IMR-90 (cell line): ENCODE measurements around the gene KLK11.

Experiments used
- BHLHE40 ChIP-seq: fragments of 150-350 bp; IDR thresholded peaks from 2 replicates; pipeline ENCODE4 v1.6.1; 2016; ENCODE audit warnings: mild to moderate bottlenecking, low read depth, low read length
- CEBPB ChIP-seq: IDR thresholded peaks from 2 replicates; pipeline ENCODE4 v1.6.1; 2012; ENCODE audit warnings: low read depth, low read length, improper control_type of control experiment
- CTCF ChIP-seq: conservative IDR thresholded peaks from 2 replicates; pipeline ENCODE4 v1.5.1; 2012; ENCODE audit warnings: mild to moderate bottlenecking, low read depth, low read length, improper control_type of control experiment
- ELK1 ChIP-seq: fragments of 150-350 bp; IDR thresholded peaks from 2 replicates; pipeline ENCODE4 v1.6.1; 2016; ENCODE audit warnings: low read depth, mild to moderate bottlenecking, low read length, moderate library complexity, borderline replicate concordance
- FOS ChIP-seq: fragments of 150-350 bp; IDR thresholded peaks from 2 replicates; pipeline ENCODE4 v1.6.1; 2016; ENCODE audit warnings: low read depth, low read length
- MAFK ChIP-seq: IDR thresholded peaks from 2 replicates; pipeline ENCODE4 v1.6.1; 2012; ENCODE audit warnings: low read depth, low read length, improper control_type of control experiment
- MXI1 ChIP-seq: IDR thresholded peaks from 2 replicates; pipeline ENCODE4 v1.6.1; 2012; ENCODE audit warnings: low read depth, mild to moderate bottlenecking, low read length, moderate library complexity, borderline replicate concordance
- POLR2A ChIP-seq: IDR thresholded peaks from 2 replicates; pipeline ENCODE4 v1.6.1; 2012; ENCODE audit warnings: mild to moderate bottlenecking, low read depth, low read length
- RCOR1 ChIP-seq: IDR thresholded peaks from 2 replicates; pipeline ENCODE4 v1.6.1; 2012; ENCODE audit warnings: mild to moderate bottlenecking, low read length, improper control_type of control experiment; ENCODE audit not compliant: insufficient replicate concordance
- RFX5 ChIP-seq: IDR thresholded peaks from 2 replicates; pipeline ENCODE4 v1.8.0; 2012; ENCODE audit warnings: low read depth, mild to moderate bottlenecking, low read length, moderate library complexity
- USF2 ChIP-seq: fragments of 150-350 bp; IDR thresholded peaks from 2 replicates; pipeline ENCODE4 v1.6.1; 2017; ENCODE audit warnings: mild to moderate bottlenecking, antibody characterized with exemption, low read length, low read depth

- no peak for TF ChIP-seq RCOR1
- TF ChIP-seq MXI1 = no peak
- no peak for TF ChIP-seq POLR2A
- no peak for TF ChIP-seq CTCF
- no peak for TF ChIP-seq BHLHE40
- TF ChIP-seq CEBPB = no peak
- TF ChIP-seq RFX5 = no peak
- no peak for TF ChIP-seq FOS
- no peak for TF ChIP-seq MAFK
- no peak for TF ChIP-seq USF2
- no peak for TF ChIP-seq ELK1
Measured at GRCh38 chr19:51027873-51028272, 1.5 kb upstream of the KLK11 start.
